ENCODE measurements around the gene MTFR2.

MTFR2 gene

GRCh38 chr6:136184738-136185137 is 65.4 kb downstream of the MTFR2 start:
- no peak for DNase-seq (ENCODE audit: extremely low read depth, low read depth)
- no peak for TF ChIP-seq CTCF (IDR thresholded peaks at IDR 0.05; ENCODE audit: low read depth, low read length)

- TF ChIP-seq CTCF (IDR thresholded peaks at IDR 0.05; ENCODE audit: low read depth, low read length): no peak
- DNase-seq (ENCODE audit: extremely low read depth, low read depth): no peak
Observed at GRCh38 chr6:136181861-136182260, 68.2 kb downstream of the MTFR2 start.

- no peak for DNase-seq (ENCODE audit: extremely low read depth, low read depth)
- no peak for TF ChIP-seq CTCF (IDR thresholded peaks at IDR 0.05; ENCODE audit: low read depth, low read length)
Observed at GRCh38 chr6:136181512-136181833, 68.6 kb downstream of the MTFR2 start.
